ENCODE results near the gene HOXA2.

Gene HOXA2

DNA sequence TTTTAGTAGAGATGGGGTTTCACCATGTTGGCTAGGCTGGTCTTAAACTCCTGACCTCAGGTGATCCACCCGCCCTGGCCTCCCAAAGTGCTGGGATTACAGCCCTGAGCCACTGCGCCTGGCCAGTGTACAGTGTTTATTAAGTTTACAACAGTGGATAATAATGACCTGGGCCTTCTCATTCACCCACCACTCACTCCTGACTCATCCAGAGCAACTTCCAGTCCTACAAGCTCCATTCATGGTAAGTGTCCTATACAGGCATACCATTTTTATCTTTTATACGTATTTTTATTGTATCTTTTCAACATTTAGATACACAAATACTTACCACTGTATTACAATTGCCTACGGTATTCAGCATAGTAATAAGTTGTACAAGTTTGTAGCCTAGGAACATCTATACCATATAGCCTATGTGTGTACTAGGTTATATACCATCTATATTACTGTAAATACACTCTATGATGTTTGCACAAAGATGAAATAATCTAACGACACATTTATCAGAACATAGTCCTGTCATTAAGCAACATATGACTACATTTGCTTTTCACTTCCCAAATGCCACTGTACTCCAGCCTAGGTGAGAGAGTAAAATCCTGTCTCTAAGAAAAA, 23.8 kb downstream of the HOXA2 start:
- no peak for DNase-seq (ENCODE audit: low read depth)

DNA sequence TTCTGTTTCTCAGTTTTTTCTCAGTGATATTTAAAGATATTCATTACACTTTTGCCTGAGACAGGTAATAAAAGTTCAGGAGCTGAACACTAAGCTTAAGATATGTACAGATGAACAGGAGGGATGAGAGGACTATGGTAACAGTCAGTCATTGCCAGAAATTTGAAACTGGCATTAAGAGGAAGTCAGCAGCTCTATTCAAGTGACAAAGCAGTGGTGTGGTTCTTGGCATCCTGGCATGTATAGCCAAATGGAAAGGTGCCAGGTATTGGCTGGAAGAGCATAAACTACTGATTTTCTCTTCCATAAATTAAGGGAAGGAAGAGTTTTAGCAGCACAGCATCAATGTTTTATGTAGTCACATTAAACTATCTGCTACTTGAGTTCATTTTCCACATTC, 29.4 kb downstream of the HOXA2 start:
- DNase-seq (ENCODE audit: low read depth) = no peak

DNA sequence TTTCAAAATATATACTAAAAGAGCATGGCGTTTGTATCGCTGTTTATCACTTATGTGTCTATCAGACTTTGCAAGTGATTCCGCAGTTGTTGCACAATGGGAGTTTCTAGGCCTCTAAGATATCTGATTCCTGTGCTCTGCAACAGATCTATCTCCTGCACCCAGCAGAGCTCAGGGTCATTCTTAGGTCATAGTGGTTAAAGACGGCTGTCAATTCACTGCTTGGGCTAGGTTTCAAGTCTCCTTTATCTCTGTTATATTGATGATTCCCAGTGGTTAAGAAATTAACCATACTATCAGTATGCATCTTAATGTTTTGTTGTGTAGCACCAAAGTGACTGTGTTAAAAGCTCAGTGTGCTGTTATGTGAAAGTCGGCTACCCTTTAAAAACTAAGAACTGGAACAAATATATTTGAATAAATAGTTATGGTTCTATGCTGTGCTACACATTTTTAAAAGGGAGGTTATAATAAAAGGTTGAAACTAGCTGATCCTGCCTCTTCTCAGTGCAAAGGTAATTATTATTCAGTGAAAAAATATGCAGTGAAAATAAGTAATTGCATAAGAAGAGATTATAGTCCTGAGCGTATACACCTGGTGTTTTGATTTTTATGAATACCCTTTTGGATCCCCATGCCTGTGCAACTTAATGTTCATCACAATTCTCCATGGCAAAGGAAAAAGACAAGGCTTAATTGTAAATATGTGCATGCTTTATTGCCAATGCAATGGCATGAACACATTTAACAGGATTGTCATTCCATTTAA, 30.7 kb downstream of the HOXA2 start:
- no peak for DNase-seq (ENCODE audit: low read depth)

DNA sequence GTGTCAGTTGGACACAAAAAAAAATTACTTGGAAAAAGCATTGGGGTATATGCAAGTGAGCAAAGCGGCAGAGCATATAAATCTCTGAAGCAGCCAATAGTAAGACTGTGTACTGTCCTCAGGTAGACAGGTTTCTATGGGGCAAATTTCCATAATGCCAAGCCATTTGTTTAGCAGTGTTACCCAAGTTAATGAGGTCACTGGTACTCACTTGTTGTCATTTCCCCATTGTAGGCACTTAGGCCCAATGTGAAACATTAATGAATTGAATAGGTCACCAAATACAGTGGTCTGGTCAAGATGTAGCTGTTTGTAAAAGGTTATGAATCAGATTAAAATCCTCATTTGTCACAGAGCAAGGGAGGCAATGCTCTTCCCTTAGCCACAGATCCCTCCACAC, 34.2 kb downstream of the HOXA2 start:
- DNase-seq (ENCODE audit: low read depth) = no peak

DNA sequence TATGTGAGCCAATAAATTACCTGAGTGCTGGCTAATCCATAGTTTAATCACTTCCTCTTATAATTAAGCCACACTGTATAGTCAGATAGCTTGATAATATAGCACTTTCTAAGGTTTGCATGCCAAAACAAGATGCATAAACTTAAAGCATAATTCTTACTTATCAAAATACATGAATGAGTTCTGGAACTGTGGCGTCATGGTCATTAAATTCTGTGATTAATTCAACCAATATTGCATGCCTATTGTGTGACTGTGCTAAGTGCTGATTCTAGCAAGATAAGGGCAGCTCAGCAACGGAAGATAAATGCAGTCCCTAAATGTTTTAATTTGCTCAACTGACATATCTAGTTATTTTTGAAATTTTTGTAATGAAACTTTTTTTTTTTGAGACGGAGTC, 36.3 kb downstream of the HOXA2 start:
- no peak for DNase-seq (ENCODE audit: low read depth)

DNA sequence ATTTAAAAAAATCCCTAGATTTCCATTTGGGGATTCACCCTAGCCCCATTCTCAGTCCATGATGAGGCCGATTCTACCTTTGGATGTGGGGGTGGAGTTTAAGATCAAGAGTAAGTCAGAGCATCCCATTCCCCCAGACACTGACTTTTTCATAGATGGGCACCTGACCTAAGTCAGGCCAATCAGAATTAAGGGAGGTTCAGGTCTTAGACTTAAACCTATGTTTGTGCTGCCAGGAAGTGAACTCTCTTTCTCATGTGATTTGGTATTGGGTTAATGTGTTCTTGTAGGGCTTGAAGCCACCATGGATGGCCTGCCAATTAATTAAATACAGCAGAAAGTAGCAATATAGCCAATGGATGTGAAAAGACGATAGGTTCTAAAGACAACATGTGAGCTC, 36.8 kb downstream of the HOXA2 start:
- DNase-seq (ENCODE audit: low read depth) = no peak

DNA sequence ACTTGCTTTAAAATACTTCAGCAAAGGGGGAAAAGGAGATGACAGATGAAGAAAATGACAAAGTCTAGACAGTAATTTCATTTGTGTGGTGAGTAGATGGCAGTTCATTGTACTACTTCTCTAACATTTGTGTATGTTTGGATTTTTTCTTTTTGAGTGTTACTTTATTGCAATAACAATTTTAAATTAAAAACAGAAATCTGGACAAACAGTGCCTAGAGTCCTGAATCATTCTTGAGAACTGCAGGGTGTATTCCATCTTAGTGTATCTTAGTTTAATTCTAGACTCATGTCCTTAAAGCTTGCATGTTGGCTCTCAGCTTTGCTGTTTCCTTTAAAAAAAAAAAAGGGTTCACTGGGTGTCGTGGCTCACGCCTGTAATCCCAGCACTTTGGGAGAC, 37.8 kb downstream of the HOXA2 start:
- no peak for DNase-seq (ENCODE audit: low read depth)

DNA sequence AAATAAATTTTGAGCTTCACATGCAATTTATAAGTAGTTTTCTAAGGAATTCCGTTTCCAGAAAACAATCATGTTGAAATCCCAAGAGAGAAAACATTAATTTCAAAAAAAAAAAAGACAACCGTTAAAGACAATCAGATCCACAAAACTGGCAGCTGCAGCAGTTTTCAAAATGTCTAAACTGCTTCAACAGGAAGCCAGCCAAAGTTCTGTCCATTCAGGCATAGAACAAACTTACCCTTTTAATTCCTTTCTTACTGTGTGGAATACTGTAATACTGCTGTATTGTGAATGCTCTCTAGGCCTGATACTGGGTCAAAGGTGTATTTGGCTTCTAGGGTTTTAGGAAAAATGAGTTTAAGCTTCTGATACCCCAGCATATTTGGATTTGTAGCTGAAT, 38.3 kb downstream of the HOXA2 start:
- DNase-seq (ENCODE audit: low read depth) = no peak

DNA sequence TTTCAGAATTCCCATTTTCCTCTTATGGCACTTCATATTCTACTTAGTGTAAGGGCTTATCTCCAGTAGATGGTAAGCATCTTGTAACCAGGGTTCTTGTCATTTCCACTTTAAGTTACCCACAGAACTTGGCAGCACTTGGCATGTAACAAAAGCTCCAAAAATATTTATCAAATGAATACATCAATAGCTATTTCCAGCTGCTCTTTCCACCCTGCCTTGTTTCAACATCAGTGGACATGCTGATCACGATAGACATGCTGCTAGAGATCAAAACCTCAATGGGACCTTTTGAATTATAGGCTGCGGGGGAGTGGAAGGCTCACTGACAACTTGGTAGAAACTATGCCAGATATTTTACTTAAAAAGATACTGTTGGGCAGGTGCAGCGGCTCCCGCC, 39.5 kb downstream of the HOXA2 start:
- no peak for DNase-seq (ENCODE audit: low read depth)

DNA sequence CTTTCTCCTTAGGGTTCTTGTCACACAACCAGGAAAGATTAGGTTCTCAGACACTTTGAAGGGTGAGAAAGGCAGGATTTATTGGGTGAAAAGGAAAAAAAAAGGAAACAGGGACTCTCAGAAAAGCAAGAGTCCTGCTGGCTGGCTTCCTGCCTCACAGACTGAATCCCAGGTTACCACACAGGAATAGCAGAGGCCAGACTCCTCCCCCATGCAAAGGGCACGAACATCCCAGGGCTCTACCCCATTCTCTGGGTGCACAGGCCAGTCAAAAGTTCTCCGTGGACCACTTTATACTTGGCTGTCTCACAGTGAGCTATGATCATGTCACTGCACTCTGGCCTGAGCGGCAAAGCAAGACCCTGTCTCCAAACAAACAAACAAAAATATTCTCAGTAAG, 49.3 kb downstream of the HOXA2 start:
- no peak for DNase-seq (ENCODE audit: low read depth)

DNA sequence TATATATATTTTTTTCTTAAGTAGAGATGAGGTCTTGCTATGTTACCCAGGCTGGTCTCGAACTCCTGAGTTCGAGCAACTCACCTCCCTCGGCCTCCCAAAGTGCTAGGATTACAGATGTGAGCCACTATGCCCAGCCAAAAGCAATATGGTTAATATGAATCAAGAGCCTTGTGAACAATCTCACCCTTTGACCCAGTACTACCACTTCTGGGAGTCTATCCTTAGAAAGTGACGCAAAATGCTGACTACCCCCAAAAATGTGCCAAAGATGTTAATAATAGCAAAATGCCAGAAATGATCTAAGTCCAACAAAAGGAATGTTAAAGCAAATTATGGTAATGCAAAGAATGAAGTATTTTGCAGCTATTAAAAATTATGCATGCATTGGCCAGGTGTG, 51.0 kb downstream of the HOXA2 start:
- no peak for DNase-seq (ENCODE audit: low read depth)

All from stimulated activated CD8-positive, alpha-beta memory T cell treated with anti-CD3 and anti-CD28 coated beads, Interleukin-15, amount 100 ng/mL, for 1 hour (primary cell).